ENCODE measurements around the gene TIAM2. TPM values are rescaled to one million over a fixed set of nuclear protein-coding genes. Genes with fewer than 3 reads are reported as not detected.

TIAM2 gene
- total RNA-seq, 1 experiment from 2014 or later = 9.1 TPM

GRCh38 chr6:155193526-155193925, 198.4 kb downstream of the TIAM2 start:
- no peak overlapping the region for H3K27ac ChIP-seq (ENCODE audit: low read depth, low read length, poor library complexity, severe bottlenecking)
- TF ChIP-seq EZH2 (IDR thresholded peaks at IDR 0.05; ENCODE audit: borderline replicate concordance, low read depth, low read length, poor library complexity, severe bottlenecking) (no peak), CTCF (conservative IDR thresholded peaks at IDR 0.05; ENCODE audit: low read depth, low read length) (no peak)
- H3K4me3 ChIP-seq (ENCODE audit: low read depth, low read length, poor library complexity, severe bottlenecking) = no peak overlapping the region
- ChIA-PET CTCF (no interaction called here), POLR2A (ENCODE audit: low non-redundant PET) (no interaction called here)
- no peaks in the 10 kb centered on the region for H3K36me3 ChIP-seq (ENCODE audit: insufficient read depth, low read length, poor library complexity, severe bottlenecking)
- H3K9me3 ChIP-seq (ENCODE audit: low read depth, low read length, poor library complexity, severe bottlenecking) = no peaks in the 10 kb centered on the region
- H3K27me3 ChIP-seq (replicated peaks; ENCODE audit: insufficient read depth, low read depth, low read length, poor library complexity) = no peaks in the 10 kb centered on the region
- intact Hi-C loops (cut with micrococcal nuclease; ENCODE audit: unreplicated experiment) = no loop called here
- DNase-seq (ENCODE audit: low spot score) = no peak
- no TSS peak for BruUV-seq (replicated peaks)
- peaks cover 16% of the 10 kb centered on the region for H3K4me1 ChIP-seq (ENCODE audit: insufficient read depth, low read length, poor library complexity, severe bottlenecking)

GRCh38 chr6:155194399-155194798, 199.3 kb downstream of the TIAM2 start:
- TF ChIP-seq EZH2 (IDR thresholded peaks at IDR 0.05; ENCODE audit: borderline replicate concordance, low read depth, low read length, poor library complexity, severe bottlenecking) (no peak), CTCF (conservative IDR thresholded peaks at IDR 0.05; ENCODE audit: low read depth, low read length) (no peak)
- peaks cover 8% of the 10 kb centered on the region for H3K4me1 ChIP-seq (ENCODE audit: insufficient read depth, low read length, poor library complexity, severe bottlenecking)
- no peak for DNase-seq (ENCODE audit: low spot score)
- BruUV-seq (replicated peaks) = no TSS peak
- H3K27ac ChIP-seq (ENCODE audit: low read depth, low read length, poor library complexity, severe bottlenecking) = no peak overlapping the region
- H3K4me3 ChIP-seq (ENCODE audit: low read depth, low read length, poor library complexity, severe bottlenecking) = no peak overlapping the region
- ChIA-PET CTCF (no interaction called here), POLR2A (ENCODE audit: low non-redundant PET) (no interaction called here)
- H3K36me3 ChIP-seq (ENCODE audit: insufficient read depth, low read length, poor library complexity, severe bottlenecking) = no peaks in the 10 kb centered on the region
- H3K27me3 ChIP-seq (replicated peaks; ENCODE audit: insufficient read depth, low read depth, low read length, poor library complexity) = no peaks in the 10 kb centered on the region
- intact Hi-C loops (cut with micrococcal nuclease; ENCODE audit: unreplicated experiment) = no loop called here
- no peaks in the 10 kb centered on the region for H3K9me3 ChIP-seq (ENCODE audit: low read depth, low read length, poor library complexity, severe bottlenecking)

GRCh38 chr6:155195903-155196302, 200.8 kb downstream of the TIAM2 start:
- BruUV-seq (replicated peaks) = no TSS peak
- ChIA-PET POLR2A (ENCODE audit: low non-redundant PET) (no interaction called here), CTCF (no interaction called here)
- no peaks in the 10 kb centered on the region for H3K27me3 ChIP-seq (replicated peaks; ENCODE audit: insufficient read depth, low read depth, low read length, poor library complexity)
- DNase-seq (ENCODE audit: low spot score) = no peak
- H3K4me1 ChIP-seq (ENCODE audit: insufficient read depth, low read length, poor library complexity, severe bottlenecking) = no peaks in the 10 kb centered on the region
- intact Hi-C loops (cut with micrococcal nuclease; ENCODE audit: unreplicated experiment) = no loop called here
- no peaks in the 10 kb centered on the region for H3K9me3 ChIP-seq (ENCODE audit: low read depth, low read length, poor library complexity, severe bottlenecking)
- TF ChIP-seq CTCF (conservative IDR thresholded peaks at IDR 0.05; ENCODE audit: low read depth, low read length) (no peak), EZH2 (IDR thresholded peaks at IDR 0.05; ENCODE audit: borderline replicate concordance, low read depth, low read length, poor library complexity, severe bottlenecking) (no peak)
- H3K4me3 ChIP-seq (ENCODE audit: low read depth, low read length, poor library complexity, severe bottlenecking) = no peak overlapping the region
- no peak overlapping the region for H3K27ac ChIP-seq (ENCODE audit: low read depth, low read length, poor library complexity, severe bottlenecking)
- H3K36me3 ChIP-seq (ENCODE audit: insufficient read depth, low read length, poor library complexity, severe bottlenecking) = no peaks in the 10 kb centered on the region

Measured in A673 (cell line).